Hypothalamus (tissue), 51 donors: ENCODE data around the gene PRDM5.

Source experiments
- DNase-seq, 51 donors: peaks; one replicate each; lab custom pipeline; 2025; lab: John Stamatoyannopoulos, UW

The PRDM5 gene

GRCh38 chr4:120861852-120862251 is 60.7 kb downstream of the PRDM5 start:
- no peak for DNase-seq

GRCh38 chr4:120858776-120859175 is 63.8 kb downstream of the PRDM5 start:
- no peak for DNase-seq

- DNase-seq, result no peak
Observed at GRCh38 chr4:120857312-120857711, 65.2 kb downstream of the PRDM5 start.

GRCh38 chr4:120856294-120856693 is 66.2 kb downstream of the PRDM5 start:
- no peak for DNase-seq

- no peak for DNase-seq
Observed at GRCh38 chr4:120855307-120856001, 67.1 kb downstream of the PRDM5 start.

- DNase-seq, result peak in 1 of 51 donors; percentile 3
Observed at GRCh38 chr4:120853161-120853935, 69.2 kb downstream of the PRDM5 start.

GRCh38 chr4:120850018-120850599 is 72.4 kb downstream of the PRDM5 start:
- no peak for DNase-seq

GRCh38 chr4:120847019-120847582 is 75.4 kb downstream of the PRDM5 start:
- no peak for DNase-seq

GRCh38 chr4:120844528-120844921 is 78.0 kb downstream of the PRDM5 start:
- DNase-seq, result no peak

- DNase-seq, result peak in 6 of 51 donors; percentile 2 to 15 (median 7)
Observed at GRCh38 chr4:120843849-120844527, 78.5 kb downstream of the PRDM5 start.

- DNase-seq, result no peak
Observed at GRCh38 chr4:120842031-120842430, 80.5 kb downstream of the PRDM5 start.

GRCh38 chr4:120841580-120841979 is 80.9 kb downstream of the PRDM5 start:
- DNase-seq, result no peak

- DNase-seq, result no peak
Observed at GRCh38 chr4:120839974-120840751, 82.4 kb downstream of the PRDM5 start.

GRCh38 chr4:120839334-120839973 is 83.1 kb downstream of the PRDM5 start:
- no peak for DNase-seq

- no peak for DNase-seq
Observed at GRCh38 chr4:120838784-120839183, 83.7 kb downstream of the PRDM5 start.

- DNase-seq, result no peak
Observed at GRCh38 chr4:120837656-120838055, 84.9 kb downstream of the PRDM5 start.

- no peak for DNase-seq
Observed at GRCh38 chr4:120835342-120835741, 87.2 kb downstream of the PRDM5 start.

GRCh38 chr4:120830204-120830603 is 92.3 kb downstream of the PRDM5 start:
- DNase-seq, result no peak

- DNase-seq, result no peak
Observed at GRCh38 chr4:120829113-120829831, 93.3 kb downstream of the PRDM5 start.
